ENCODE measurements around the gene SPATA33.

DNA sequence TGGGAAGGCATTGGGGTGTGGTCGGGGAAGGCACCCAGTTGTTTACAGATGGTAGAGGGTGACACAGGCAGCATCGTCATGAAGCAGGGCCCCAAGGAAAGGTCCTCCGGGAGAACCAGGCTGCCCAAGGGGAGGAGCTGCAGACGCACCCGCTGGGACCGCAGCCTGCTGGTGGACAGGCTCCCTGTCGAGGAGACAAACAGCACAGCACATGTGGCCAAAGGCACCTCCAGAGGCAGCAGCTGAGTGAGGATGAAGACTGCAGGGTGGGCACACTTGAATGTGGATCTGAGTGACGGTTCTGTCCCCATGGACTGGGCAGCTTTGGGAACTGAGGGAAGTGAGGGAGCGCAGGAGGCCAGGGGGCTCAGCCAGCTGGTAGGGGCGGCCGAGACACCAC, 12.5 kb upstream of the SPATA33 start:
- TF ChIP-seq POLR2A (IDR thresholded peaks at IDR 0.05; ENCODE audit: low read length) = no peak
- TF ChIP-seq GATA1 (IDR thresholded peaks at IDR 0.05; ENCODE audit: low read depth, low read length) = no peak
